Measurements from ENCODE around the gene SNAPIN.

SNAPIN gene

DNA sequence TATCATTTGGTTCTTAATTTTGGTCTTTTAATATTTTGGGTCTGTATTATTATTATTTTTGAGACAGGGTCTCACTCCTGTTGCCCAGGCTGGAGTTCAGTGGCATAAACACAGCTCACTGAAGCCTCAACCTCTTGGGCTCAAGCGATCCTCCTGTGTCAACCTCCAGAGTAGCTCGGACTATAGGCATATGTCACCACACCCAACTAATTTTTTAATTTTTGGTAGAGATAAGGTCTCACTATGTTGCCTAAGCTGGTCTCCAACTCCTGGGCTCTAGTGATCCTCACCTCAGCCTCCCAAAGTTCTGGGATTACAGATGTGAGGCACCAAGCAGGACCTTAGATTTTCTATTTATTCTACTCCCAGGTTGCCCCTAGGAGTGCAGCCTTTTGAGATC, 15.0 kb downstream of the SNAPIN start:
- Histone ChIP-seq H3K27ac (ENCODE audit: low read depth, low read length, poor library complexity, severe bottlenecking) (no peak overlapping the region), H3F3A (ENCODE audit: insufficient read depth, low read length) (no peaks in the 10 kb centered on the region)
- TF ChIP-seq, protein P1, sequence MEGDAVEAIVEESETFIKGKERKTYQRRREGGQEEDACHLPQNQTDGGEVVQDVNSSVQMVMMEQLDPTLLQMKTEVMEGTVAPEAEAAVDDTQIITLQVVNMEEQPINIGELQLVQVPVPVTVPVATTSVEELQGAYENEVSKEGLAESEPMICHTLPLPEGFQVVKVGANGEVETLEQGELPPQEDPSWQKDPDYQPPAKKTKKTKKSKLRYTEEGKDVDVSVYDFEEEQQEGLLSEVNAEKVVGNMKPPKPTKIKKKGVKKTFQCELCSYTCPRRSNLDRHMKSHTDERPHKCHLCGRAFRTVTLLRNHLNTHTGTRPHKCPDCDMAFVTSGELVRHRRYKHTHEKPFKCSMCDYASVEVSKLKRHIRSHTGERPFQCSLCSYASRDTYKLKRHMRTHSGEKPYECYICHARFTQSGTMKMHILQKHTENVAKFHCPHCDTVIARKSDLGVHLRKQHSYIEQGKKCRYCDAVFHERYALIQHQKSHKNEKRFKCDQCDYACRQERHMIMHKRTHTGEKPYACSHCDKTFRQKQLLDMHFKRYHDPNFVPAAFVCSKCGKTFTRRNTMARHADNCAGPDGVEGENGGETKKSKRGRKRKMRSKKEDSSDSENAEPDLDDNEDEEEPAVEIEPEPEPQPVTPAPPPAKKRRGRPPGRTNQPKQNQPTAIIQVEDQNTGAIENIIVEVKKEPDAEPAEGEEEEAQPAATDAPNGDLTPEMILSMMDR (IDR thresholded peaks at IDR 0.05; ENCODE audit: low read length), result no peak
- TF ChIP-seq EZH2 (IDR thresholded peaks at IDR 0.05; ENCODE audit: borderline replicate concordance, low read length), result no peak

DNA sequence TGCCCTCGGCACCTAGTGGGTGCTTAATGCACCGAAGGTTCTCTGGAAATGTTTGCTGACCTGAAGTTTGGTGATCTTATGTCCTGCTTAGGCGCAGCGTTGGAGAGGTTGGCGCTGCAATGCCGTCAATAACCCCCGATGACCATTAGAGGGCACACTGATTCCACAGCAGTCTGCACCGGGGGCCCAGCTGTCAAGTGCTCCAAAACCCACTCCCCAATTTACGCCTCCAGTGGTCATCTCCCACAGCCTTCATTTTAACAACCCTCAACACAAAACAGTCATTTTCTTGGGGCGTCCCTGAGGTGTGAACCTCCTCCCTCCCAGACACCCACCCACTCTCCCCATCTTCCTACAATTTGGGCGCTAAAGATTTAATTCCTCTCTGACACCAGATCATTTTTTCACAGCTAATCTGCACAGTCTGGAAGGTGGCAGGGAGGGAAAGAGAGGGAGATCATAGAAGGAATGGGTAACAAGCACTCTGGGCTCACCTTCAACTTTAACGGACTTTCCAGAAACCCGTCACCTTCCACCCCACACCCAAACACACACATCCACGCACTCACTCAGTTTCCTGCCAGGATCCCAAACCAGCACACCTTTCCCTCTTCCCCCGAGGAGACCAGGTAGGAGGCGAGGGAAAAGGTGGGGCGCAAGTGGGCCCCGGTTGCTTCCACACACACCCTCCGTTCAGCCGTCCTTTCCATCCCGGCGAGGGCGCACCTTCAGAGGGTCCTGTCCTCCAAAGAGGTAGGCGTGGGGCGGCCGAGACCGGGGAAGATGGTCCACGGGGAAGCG, 19.4 kb downstream of the SNAPIN start:
- H3K4me1 ChIP-seq (ENCODE audit: insufficient read depth, low read length, severe bottlenecking), result no peaks in the 10 kb centered on the region
- H2AFZ ChIP-seq (ENCODE audit: low read length), result no peak overlapping the region
- no peak overlapping the region for H3K27ac ChIP-seq (ENCODE audit: low read depth, low read length, poor library complexity, severe bottlenecking)
- no peaks in the 10 kb centered on the region; the same call in 1 of the 2 replicates for H3K27me3 ChIP-seq (ENCODE audit: insufficient read depth, low read length)
- H3K4me2 ChIP-seq (ENCODE audit: low read length), result no peak overlapping the region
- H3K4me3 ChIP-seq (ENCODE audit: low read depth, low read length, poor library complexity, severe bottlenecking), result no peak overlapping the region
- no peaks in the 10 kb centered on the region for H4K20me1 ChIP-seq (ENCODE audit: insufficient read depth, low read length)
- TF ChIP-seq, protein P1 (IDR thresholded peaks at IDR 0.05; ENCODE audit: low read length), result peak; percentile 95
- TF ChIP-seq EZH2 (IDR thresholded peaks at IDR 0.05; ENCODE audit: borderline replicate concordance, low read length), result no peak
- no peaks in the 10 kb centered on the region for H3K79me2 ChIP-seq (ENCODE audit: insufficient read depth, low read length)
- no peaks in the 10 kb centered on the region for H3K9me2 ChIP-seq (ENCODE audit: low read depth, low read length)
- no peaks in the 10 kb centered on the region for H3F3A ChIP-seq (ENCODE audit: insufficient read depth, low read length)
- no peak overlapping the region for H3K9ac ChIP-seq (ENCODE audit: low read length)
- H3K9me3 ChIP-seq (ENCODE audit: low read length), result no peaks in the 10 kb centered on the region
- H3K36me3 ChIP-seq (ENCODE audit: insufficient read depth, low read length), result no peaks in the 10 kb centered on the region

More for the DNA sequence above, 15.0 kb downstream of the SNAPIN start:
- no peak overlapping the region for H3K4me3 ChIP-seq (ENCODE audit: low read depth, low read length, poor library complexity, severe bottlenecking)
- peaks cover 14% of the 10 kb centered on the region for H3K4me1 ChIP-seq (ENCODE audit: insufficient read depth, low read length, severe bottlenecking)
- peaks cover 18% of the 10 kb centered on the region for H3K79me2 ChIP-seq (ENCODE audit: insufficient read depth, low read length)
- no peak overlapping the region for H2AFZ ChIP-seq (ENCODE audit: low read length)
- no peak overlapping the region for H3K9ac ChIP-seq (ENCODE audit: low read length)
- H3K27me3 ChIP-seq (ENCODE audit: insufficient read depth, low read length), result no peaks in the 10 kb centered on the region
- H3K4me2 ChIP-seq (ENCODE audit: low read length), result no peak overlapping the region
- H3K9me2 ChIP-seq (ENCODE audit: low read depth, low read length), result no peaks in the 10 kb centered on the region
- H3K36me3 ChIP-seq (ENCODE audit: insufficient read depth, low read length), result peaks cover 21% of the 10 kb centered on the region
- no peaks in the 10 kb centered on the region for H4K20me1 ChIP-seq (ENCODE audit: insufficient read depth, low read length)
- H3K9me3 ChIP-seq (ENCODE audit: low read length), result no peaks in the 10 kb centered on the region

DNA sequence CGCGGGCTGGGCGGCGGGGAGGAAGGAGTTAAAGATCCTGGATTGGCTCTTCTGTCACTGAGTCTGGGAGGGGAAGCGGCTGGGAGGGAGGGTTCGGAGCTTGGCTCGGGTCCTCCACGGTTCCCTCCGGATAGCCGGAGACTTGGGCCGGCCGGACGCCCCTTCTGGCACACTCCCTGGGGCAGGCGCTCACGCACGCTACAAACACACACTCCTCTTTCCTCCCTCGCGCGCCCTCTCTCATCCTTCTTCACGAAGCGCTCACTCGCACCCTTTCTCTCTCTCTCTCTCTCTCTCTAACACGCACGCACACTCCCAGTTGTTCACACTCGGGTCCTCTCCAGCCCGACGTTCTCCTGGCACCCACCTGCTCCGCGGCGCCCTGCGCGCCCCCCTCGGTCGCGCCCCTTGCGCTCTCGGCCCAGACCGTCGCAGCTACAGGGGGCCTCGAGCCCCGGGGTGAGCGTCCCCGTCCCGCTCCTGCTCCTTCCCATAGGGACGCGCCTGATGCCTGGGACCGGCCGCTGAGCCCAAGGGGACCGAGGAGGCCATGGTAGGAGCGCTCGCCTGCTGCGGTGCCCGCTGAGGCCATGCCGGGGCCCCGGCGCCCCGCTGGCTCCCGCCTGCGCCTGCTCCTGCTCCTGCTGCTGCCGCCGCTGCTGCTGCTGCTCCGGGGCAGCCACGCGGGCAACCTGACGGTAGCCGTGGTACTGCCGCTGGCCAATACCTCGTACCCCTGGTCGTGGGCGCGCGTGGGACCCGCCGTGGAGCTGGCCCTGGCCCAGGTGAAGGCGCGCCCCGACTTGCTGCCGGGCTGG, 20.2 kb downstream of the SNAPIN start, which contains the start of gene NPR1:
TSS of gene NPR1 (plus strand) at position 170 of the 818 bp plus-strand sequence. CDS start at position 591, 421 bp downstream.
- Histone ChIP-seq H3K79me2 (ENCODE audit: insufficient read depth, low read length) (no peaks in the 10 kb centered on the region), H2AFZ (ENCODE audit: low read length) (no peak within 1 kb of the TSS), H3K9me3 (ENCODE audit: low read length) (no peaks in the 10 kb centered on the region), H3K4me2 (ENCODE audit: low read length) (no peak within 1 kb of the TSS; the same call in 1 of the 2 replicates), H3K36me3 (ENCODE audit: insufficient read depth, low read length) (no peaks in the 10 kb centered on the region), H3F3A (ENCODE audit: insufficient read depth, low read length) (no peaks in the 10 kb centered on the region), H4K20me1 (ENCODE audit: insufficient read depth, low read length) (no peaks in the 10 kb centered on the region), H3K9me2 (ENCODE audit: low read depth, low read length) (no peaks in the 10 kb centered on the region), H3K27ac (ENCODE audit: low read depth, low read length, poor library complexity, severe bottlenecking) (no peak within 1 kb of the TSS), H3K27me3 (ENCODE audit: insufficient read depth, low read length) (no peaks in the 10 kb centered on the region; the same call in 1 of the 2 replicates), H3K9ac (ENCODE audit: low read length) (no peak within 1 kb of the TSS), H3K4me3 (ENCODE audit: low read depth, low read length, poor library complexity, severe bottlenecking) (no peak within 1 kb of the TSS), H3K4me1 (ENCODE audit: insufficient read depth, low read length, severe bottlenecking) (no peaks in the 10 kb centered on the region)
- TF ChIP-seq, protein P1 (IDR thresholded peaks at IDR 0.05; ENCODE audit: low read length), result no peak
- TF ChIP-seq EZH2 (IDR thresholded peaks at IDR 0.05; ENCODE audit: borderline replicate concordance, low read length), result no peak
